ENCODE data around the gene ARID5B.

ARID5B gene

GRCh38 chr10:61963669-61964058 is 62.2 kb downstream of the ARID5B start:
- no peak overlapping the region for H3K27ac ChIP-seq
- no peak for TF ChIP-seq CTCF (conservative IDR thresholded peaks at IDR 0.05)

GRCh38 chr10:61964059-61964709 is 62.7 kb downstream of the ARID5B start:
- H3K27ac ChIP-seq: no peak overlapping the region
- TF ChIP-seq CTCF (conservative IDR thresholded peaks at IDR 0.05): no peak

- TF ChIP-seq CTCF (conservative IDR thresholded peaks at IDR 0.05): no peak
- no peak overlapping the region for H3K27ac ChIP-seq
These were observed 63.6 kb downstream of the ARID5B start for GRCh38 chr10:61964949-61965702.

GRCh38 chr10:61965703-61966395 is 64.3 kb downstream of the ARID5B start:
- no peak overlapping the region for H3K27ac ChIP-seq
- TF ChIP-seq CTCF (conservative IDR thresholded peaks at IDR 0.05): no peak

GRCh38 chr10:61967298-61967697 is 65.8 kb downstream of the ARID5B start:
- no peak for TF ChIP-seq CTCF (conservative IDR thresholded peaks at IDR 0.05)
- H3K27ac ChIP-seq: no peak overlapping the region

GRCh38 chr10:61970182-61971002 is 68.9 kb downstream of the ARID5B start:
- 0 out of 2 replicates have a peak overlapping the region, but pooled peaks have one; percentile 14 for H3K27ac ChIP-seq
- TF ChIP-seq CTCF (conservative IDR thresholded peaks at IDR 0.05): no peak

- 0 out of 2 replicates have a peak overlapping the region, but pooled peaks have one; percentile 14 for H3K27ac ChIP-seq
- TF ChIP-seq CTCF (conservative IDR thresholded peaks at IDR 0.05): no peak
These were observed 69.5 kb downstream of the ARID5B start for GRCh38 chr10:61971003-61971325.

Measured in VCaP (cell line).